Sigmoid colon (tissue), 4 donors: ENCODE results near the gene FBXL5.

Experiments used
- EP300 ChIP-seq, 4 donors: sonication (generic); formaldehyde crosslinking; IDR thresholded peaks; one replicate each; pipeline ENCODE4 v1.6.1; 2017; ENCODE audit warnings: antibody characterized with exemption in 4 of 4
- POLR2A ChIP-seq, 2 donors: fragments of 450-650 bp; IDR thresholded peaks; one replicate each; pipeline ENCODE4 v1.6.1; 2016; ENCODE audit warnings: antibody characterized with exemption in 2 of 2, mild to moderate bottlenecking in 2 of 2, moderate library complexity in 2 of 2
- TF ChIP-seq, protein P1 (sequence below), 4 experiments: fragments of 450-650 bp in 3 of 4; fragments of 200-600 bp in 1 of 4; IDR thresholded peaks; one replicate each; pipeline ENCODE4 v1.5.1; 2016 to 2019; ENCODE audit warnings: antibody characterized with exemption in 4 of 4, mild to moderate bottlenecking in 3 of 4, moderate library complexity in 2 of 4

DNA sequence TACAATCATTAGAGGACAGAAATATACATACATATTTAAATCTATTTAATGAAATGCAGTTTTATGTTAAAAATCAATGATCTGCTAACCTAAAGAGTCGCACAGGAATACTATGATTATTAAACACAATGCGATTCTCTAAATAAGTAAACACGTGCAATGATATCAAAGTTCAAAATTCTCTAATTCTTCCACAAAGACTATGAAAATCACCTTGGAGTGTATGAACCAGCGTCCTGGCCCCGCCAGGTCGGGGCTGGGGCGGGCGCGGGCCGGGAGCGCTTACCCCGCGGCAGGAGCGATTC is 25.9 kb upstream of the FBXL5 start:
- TF ChIP-seq EP300 (IDR thresholded peaks at IDR 0.05) (no peak), POLR2A (IDR thresholded peaks at IDR 0.05) (no peak)
- TF ChIP-seq, protein P1, sequence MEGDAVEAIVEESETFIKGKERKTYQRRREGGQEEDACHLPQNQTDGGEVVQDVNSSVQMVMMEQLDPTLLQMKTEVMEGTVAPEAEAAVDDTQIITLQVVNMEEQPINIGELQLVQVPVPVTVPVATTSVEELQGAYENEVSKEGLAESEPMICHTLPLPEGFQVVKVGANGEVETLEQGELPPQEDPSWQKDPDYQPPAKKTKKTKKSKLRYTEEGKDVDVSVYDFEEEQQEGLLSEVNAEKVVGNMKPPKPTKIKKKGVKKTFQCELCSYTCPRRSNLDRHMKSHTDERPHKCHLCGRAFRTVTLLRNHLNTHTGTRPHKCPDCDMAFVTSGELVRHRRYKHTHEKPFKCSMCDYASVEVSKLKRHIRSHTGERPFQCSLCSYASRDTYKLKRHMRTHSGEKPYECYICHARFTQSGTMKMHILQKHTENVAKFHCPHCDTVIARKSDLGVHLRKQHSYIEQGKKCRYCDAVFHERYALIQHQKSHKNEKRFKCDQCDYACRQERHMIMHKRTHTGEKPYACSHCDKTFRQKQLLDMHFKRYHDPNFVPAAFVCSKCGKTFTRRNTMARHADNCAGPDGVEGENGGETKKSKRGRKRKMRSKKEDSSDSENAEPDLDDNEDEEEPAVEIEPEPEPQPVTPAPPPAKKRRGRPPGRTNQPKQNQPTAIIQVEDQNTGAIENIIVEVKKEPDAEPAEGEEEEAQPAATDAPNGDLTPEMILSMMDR (IDR thresholded peaks at IDR 0.05) = no peak
